Epithelial cell of proximal tubule (primary cell): ENCODE measurements around the gene SLC10A3. TPM values are rescaled to one million over a fixed set of nuclear protein-coding genes. Genes with fewer than 3 reads are reported as not detected.

Source experiments
- DNase-seq: peaks from one replicate; pipeline ENCODE4 v3.0.0-alpha.2; 2011; ENCODE audit warnings: low read depth
- H3K4me3 ChIP-seq: 2 replicates; pipeline ENCODE4 v1.5.1; 2011; ENCODE audit warnings: low read depth, mild to moderate bottlenecking, low read length
- CTCF ChIP-seq: conservative IDR thresholded peaks from 2 replicates; pipeline ENCODE4 v1.5.1; 2012; ENCODE audit warnings: low read depth, mild to moderate bottlenecking, low read length
- total RNA-seq: library from RNA; depleted of rRNA; stranded (reverse); fragments of >200 nt; gene quantifications from 2 replicates; pipeline ENCODE4 v1.2.3, GENCODE V29; 2015

The SLC10A3 gene
- total RNA-seq, 1 donor from 2014 or later: 29.1 TPM

GRCh38 chrX:154482786-154483185, 7.6 kb downstream of the SLC10A3 start:
- no peak for DNase-seq
- no peak for TF ChIP-seq CTCF
- no peak overlapping the region for H3K4me3 ChIP-seq

DNA sequence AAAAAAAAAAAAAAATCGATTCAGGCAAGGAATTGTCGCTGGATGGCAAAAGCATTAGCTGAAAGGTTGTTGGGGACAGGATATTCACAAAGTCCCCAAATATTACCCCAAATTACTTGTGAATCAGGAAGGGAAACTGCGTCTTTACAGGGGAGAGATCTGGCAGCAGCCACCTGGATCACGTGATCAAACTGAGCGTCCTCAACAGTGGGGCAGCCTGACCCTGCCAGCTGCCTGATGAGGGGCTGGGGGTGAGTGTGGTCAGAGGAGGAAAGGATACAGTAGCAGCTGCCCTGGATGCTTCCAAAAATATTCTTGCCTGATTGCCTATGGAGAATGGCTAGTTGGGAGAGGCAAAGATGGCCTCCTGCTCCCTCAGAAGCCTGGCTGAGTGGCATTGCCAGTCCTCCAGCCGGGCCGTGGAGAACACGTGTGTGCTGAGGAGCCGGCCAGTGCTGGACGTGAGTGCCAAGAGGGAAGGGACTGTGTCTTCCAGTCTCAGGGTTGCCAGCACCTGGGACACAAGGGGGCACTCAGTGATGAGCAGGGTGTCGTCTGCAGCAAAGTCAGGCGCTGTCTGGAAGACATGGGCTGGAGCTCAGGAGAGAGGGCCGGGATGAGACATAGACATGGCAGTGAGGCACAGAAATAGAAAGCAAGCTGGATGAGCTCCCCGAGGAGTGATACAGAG, 8.4 kb downstream of the SLC10A3 start:
- DNase-seq: no peak
- H3K4me3 ChIP-seq: no peak overlapping the region
- TF ChIP-seq CTCF: no peak

- H3K4me3 ChIP-seq: no peak overlapping the region
- no peak for DNase-seq
- no peak for TF ChIP-seq CTCF
Measured at GRCh38 chrX:154481195-154481594, 9.2 kb downstream of the SLC10A3 start.

GRCh38 chrX:154478728-154479622, 11.5 kb downstream of the SLC10A3 start, which contains the start of gene LAGE3:
TSS of gene LAGE3 (minus strand) at chrX:154479281. CDS start at chrX:154478915, 366 bp downstream.
- H3K4me3 ChIP-seq: peak within 1 kb of the TSS; percentile 49
- TF ChIP-seq CTCF: no peak
- no peak for DNase-seq

GRCh38 chrX:154477891-154478477, 12.4 kb downstream of the SLC10A3 start:
- peak overlapping the region; percentile 49 for H3K4me3 ChIP-seq
- DNase-seq: no peak
- no peak for TF ChIP-seq CTCF

DNA sequence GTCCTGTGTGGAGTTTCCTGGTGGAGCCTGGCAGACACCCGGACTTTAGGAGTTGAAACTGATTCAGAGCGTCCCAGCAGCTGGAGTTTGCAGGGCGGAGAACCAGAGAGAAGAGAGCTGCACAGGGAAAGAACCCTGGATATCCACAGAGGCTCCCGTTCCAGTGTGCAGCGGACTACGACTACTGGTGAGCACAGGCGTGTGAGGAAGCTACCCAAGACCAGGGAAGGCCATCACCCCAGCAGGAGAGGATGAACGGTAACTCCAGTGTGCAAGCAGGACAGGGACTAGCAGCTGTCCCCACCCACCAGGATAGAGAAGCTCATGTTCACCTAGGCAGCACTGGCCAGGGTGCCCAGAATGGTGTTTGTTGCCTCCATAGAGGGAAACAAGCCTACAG, 13.6 kb downstream of the SLC10A3 start:
- TF ChIP-seq CTCF: no peak
- DNase-seq: no peak

More for the DNA sequence above, 13.6 kb downstream of the SLC10A3 start:
- H3K4me3 ChIP-seq: no peak overlapping the region
